Activated CD8-positive, alpha-beta memory T cell treated with anti-CD3 and anti-CD28 coated beads, Interleukin-2, amount 50 U/mL, for 24 hours (primary cell): ENCODE results near the gene MCC.

Source experiments
- DNase-seq: peaks from one replicate; pipeline ENCODE4 v3.0.0-alpha.2; 2020; ENCODE audit errors: extremely low read depth

MCC gene

DNA sequence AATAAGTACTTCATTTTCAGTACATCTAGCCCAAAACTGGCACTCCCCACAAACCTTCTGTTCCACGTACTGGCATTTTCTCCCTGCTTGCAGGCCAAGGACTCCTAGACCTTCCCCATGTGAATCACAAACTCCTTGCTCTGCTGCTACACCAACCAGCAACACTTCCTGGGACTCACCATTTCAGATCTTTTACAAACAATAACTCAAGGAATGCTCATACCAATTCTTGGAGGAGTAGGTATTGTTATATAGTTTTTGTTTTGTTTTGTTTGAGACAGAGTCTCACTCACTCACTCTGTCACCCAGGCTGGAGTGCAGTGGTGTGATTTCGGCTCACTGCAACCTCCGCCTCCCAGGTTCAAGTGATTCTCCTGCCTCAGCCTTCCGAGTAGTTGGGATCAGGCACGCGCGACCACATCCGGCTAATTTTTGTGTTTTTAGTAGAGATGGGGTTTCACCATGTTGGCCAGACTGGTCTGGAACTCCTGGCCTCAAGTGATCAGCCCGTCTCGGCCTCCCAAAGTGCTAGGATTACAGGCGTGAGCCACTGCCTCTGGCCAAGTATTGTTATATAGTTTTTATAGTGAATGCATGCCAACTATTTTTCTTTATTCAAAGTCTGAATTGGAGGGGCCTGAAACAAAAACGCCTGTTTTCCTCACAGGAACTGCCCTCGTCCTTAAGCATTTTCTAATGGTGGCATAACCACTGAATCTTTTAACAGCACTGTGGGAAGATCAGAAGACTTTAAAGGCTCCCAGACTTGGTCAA, 264.2 kb downstream of the MCC start:
- no peak for DNase-seq

DNA sequence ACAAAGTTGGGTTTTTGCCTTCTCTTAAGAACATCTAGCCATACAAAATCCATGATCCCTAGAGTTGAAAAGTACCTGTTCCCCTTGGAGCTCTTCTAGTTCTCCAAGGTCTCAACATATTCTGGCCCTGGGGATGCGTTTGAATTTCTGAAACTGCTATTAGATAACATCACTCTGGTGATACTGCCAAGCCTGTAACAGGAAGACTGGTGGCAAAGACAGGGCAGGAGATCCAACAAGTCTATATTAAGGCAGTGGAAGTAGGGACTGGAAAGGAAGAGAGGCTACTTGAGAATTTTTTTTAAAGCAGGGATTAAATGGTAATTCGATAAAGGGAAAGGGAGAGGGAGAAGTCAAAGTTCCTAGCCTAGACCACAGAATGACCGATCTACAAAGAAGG, 264.9 kb downstream of the MCC start:
- no peak for DNase-seq

DNA sequence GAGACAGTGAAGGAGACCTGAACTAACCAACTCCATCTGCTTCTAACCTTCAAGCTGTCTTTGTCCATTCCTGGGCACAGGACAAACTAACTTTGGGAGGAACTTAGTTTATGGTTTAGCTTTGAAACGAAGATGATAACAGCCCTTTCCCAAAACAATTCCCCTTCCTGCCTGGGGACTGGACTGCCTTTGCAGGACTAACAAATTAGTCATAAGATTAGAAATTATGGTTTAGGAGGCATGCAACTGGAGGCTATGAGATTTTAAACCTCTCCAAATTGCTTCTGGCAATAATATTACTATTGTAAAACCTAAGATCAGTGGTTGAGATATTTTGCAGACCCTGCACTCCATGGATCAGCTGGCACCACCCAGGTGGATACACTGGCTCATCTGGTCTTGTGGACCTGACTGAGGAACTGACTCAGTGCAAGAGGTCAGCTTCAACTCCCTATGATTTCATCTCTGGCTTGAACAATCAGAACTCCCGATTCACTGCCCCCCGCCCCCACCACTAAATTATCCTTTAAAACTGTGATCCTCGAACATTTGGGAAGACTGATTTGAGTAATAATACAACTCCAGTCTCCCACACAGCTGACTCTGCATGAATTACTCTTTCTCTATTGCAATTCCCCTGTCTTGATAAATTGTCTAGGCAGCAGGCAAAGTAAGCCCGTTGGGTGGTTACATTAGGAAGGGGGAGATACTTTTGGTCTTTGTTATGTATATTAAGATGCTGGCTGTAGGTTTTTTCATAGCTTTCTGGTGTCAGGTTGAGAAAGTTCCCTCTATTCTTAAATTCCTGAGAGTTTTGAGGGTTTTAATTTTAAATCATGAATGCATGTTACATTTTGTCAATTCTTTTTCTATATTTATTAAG, 266.7 kb downstream of the MCC start:
- no peak for DNase-seq

DNA sequence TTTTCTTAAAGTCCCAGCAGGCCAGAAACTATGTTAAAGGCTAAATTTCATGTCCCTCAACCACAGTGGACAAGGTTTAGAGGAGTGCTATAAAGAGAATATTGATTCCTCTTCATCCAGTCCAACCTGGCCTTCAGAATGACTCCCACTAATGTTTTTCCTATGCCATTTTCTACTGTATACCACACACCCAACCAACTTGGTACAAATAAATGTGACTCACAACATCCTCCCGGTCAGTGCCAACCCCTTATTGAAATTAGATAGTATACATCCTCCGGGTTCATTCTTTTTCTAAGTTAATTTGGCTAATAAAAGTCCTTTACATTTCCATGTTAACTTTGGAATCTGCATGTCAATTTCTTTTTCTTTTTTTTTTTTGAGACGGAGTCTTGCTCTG, 268.6 kb downstream of the MCC start:
- DNase-seq: no peak

DNA sequence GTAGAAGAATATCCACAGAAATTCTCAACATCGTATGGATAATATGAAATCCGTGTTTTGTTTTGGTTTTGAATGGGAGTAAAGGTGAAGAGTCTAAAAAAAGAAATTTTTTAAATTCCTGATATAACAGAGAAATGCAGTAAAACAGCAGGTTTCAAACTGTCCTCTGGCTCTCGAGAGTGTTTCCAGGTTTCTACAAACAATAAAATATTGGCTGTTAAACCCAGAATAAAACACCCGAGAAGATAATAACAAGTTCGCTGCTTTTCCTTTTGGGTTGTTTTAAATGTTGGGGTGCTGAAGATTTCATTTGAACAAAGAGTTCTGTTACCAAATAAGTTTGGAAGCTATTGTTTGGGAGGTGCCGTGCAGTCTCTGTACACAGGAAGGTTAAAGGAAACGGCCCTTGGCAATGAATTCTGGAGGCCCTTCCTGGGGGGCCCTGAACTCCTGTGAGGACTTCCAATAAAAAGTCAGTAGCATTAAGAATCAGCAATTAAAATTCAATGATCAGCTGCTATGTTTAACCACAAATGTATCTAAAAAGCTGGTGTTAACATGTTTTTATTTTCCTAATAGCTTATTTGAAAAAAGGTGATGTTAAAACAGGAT, 269.2 kb downstream of the MCC start:
- no peak for DNase-seq

DNA sequence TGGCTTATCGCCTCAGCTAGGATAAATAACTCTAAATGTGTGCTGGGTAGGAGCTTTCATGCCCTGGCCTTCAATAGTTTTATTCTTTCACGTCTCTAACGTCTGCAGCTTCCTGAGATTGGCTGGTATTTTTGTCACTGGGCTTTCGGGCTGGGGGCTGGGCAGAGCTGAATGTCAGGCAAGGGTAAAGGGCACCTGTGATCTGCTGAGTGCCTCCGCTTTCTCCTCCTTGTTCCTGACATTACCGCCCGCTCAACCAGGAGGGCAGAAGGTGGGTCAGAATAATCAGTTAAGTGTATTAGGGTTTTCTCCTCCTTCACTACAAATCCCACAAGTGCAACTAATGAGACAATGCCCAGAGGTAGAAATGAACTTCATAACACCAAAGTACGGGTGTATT, 270.1 kb downstream of the MCC start:
- DNase-seq: no peak

DNA sequence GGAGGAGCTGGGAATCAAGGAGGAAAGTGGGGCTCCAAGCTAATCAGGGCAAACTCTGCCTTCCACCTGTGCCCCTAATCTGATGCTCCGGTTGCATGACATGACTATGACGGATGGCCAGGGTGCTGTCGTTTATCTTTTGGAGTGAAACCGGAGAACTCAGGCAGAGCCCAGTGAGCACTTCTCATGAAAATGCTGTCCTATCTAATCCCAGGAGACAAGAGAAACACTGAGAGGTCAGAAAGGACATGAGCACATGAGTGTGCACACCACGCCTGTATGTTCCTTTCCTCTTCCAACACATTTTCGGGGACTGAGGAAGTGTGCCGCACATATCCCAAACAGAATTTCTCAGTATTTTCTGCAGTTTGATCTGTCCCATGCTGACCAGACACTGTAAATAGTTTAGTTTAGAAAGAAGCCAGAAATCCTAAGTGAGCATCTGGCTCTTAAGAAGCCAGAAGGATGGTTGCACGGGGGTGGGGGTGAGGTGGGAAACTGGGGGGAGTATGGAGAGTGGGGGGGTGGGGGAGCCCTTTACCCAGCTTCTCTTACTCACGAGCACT, 270.6 kb downstream of the MCC start:
- no peak for DNase-seq

DNA sequence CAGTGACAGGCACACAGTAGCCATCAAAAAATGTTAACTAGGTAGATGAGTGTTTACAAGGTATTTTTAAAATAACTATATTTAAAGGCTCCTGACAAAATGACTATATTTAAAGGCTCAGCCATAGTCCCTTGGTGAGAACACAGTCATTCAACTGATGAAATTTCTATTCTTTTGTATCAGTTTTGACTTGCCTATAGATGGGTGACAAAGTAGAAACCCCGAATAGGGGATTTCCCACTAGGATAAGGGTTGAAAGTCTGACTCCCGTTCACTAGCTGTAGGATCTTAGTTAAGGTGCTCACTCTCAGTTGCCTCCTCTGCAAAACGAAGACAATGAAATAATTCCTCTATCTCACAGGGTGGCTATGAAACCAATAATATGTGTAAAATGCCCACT, 271.7 kb downstream of the MCC start:
- no peak for DNase-seq

DNA sequence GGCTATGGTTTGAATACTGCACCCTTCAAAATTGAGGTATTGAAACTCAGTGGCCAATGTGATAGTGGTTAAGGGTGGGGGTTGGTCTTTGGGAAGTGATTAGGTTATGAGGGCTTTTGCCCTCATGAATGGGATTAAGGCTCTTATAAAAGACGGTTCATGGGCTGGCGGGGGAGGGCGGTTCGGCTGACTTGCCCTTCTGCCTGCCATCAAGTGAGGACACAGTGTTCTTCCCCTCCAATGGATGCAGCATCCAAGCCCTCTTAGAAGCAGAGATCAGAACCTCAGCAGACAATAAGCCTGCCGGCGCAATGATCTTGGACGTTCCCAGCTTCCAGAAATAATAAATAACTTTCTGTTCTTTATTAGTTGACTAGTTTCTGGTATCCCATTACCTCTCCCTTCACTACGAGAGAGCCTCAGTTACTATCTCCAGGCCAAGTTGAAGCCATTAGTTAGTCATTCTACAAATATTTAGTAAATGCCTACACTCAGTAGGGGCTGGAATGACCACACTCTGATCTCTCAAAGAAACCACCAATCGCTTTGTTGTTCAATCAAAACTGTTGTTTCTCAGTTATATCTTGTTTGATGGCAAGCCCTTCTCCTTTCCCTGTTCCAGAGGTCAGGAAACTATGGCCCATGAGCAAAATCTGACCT, 272.7 kb downstream of the MCC start:
- DNase-seq: no peak

DNA sequence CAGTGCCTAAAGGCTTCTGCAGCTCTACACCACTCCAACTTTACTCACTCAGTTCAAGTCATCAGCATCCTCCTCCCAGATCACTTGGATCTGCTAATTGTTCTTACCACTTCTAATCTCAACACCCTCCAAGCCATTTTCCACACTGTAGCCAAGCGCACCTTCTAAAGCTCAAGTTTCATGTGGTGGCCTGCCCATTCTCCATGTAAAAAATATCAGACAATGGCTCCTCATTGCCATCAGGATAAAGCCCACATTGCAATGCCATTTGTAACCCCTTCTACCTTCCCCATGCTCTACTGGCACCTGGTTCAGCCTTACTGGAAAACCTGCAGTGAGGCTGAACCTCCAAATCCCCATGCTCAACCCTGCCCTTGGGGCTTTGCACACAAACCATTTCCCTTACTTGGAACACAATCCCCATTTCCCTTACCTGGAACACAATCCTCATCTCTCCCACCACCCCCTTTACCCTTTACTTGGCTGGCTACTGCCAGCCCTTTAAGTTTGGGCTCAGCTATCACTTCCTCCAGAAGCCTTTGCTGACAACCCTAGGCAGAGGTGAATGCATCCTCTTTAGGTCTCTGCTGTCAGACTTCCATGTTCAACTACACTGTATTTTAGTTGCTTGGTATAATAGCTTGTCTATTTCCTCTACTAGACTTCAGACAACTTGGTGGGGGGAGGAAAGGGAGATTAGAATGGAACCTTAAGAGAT, 273.5 kb downstream of the MCC start:
- no peak for DNase-seq

DNA sequence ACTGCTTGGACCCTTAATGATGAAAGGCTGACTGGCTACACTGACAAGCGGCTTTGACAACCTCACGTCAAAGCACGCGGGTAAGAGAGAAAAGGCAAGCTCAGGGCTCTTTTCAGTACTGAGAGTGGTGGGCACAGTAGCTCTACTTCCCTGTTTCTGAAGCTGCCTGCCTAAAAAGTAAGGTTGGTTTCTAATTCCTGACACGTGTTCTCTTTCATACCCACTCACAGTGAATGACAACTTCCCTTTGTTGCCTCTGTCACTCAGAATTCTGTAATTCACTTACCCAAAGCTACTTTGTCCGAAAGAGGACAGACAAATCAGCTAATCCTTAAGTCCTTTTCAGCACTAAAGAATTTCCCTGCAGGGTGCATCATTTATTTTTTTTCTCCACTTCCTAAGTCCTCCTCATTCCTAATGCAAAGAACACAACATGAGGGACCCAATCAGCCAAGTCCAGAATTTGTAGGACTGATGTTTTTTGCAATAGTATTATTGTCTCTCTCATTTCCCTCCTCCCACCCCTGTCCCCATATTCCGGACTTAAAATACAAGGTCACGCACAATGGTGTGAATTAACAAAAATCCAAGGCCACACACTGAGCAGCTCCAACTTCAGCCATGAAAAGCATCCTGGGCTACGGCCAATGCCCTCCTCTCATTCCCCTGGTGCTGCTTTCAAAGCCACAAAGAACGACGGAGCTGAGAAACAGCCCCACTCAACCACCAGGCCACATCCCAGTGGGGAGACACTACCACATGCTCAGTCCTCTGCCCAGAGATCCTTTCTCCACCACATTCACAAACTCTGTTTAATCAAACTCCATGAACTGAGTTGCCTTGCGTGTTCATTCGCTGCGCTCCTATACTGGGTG, 274.5 kb downstream of the MCC start:
- no peak for DNase-seq

DNA sequence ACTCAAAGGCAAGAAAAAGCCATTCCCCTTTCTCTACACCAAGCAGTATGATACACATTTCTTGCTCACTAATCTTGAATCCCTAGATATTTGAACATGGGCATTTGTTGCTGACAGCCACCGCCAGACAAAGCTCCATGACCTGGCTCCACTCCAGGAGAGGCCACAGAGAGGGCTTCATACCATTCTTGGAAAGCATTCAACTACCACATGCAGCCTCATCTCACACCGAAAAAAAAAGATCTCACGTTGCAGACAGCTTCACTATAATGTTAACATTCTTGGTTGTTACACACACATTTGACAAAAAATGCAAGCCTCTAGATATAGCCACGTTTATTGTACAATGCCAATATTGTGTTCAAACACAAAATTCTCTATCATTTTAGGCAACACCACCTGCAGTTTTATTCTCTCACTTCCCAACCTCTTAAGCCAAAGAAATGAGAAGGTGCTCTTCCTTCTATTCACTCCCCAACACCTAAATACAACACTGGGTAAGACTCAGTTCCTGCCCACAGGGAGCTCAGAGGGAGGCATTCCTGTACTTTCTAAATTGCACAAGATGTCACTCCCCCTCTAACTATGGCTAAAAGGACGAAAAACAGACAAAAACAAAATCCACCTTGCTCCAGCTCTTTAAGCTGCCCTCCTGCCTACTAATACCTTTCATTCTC, 275.9 kb downstream of the MCC start:
- no peak for DNase-seq

DNA sequence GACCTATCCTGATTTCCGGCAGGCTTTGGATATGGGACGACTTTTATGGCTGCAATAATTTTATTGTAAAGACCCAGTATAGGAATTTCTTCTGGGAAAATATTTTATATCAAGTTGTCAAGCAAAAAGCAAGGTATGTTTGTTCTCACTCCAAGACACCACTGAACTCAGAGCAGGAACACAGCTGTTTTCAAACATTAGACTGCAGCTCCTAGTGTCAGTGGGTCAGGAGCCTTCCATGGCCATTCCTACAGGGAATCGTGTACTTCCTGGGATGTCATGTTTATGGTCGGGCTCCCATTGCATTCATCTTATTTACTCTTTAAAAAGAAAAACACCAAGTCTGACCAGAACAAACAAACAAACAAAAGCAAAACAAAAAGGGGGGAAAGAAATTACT, 278.8 kb downstream of the MCC start:
- no peak for DNase-seq

DNA sequence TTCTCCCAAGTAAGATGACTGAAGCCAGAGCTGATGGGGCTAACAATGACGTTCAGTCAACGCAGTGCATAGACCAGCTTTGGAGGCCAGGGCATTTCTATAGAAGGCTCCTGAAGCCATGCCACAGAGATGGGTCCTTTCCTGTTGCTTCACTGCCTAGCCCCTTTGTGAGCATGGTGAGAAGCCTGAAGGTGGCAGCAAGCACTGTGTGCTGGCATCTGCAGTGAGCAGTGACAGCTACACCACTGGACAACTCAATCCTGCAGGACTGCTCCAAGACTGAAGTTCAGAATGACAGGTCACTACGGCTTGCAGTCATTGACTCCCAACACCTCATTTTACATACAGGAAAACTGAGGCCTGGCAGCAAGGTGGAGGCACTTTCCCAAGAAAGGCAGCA, 282.4 kb downstream of the MCC start:
- no peak for DNase-seq

DNA sequence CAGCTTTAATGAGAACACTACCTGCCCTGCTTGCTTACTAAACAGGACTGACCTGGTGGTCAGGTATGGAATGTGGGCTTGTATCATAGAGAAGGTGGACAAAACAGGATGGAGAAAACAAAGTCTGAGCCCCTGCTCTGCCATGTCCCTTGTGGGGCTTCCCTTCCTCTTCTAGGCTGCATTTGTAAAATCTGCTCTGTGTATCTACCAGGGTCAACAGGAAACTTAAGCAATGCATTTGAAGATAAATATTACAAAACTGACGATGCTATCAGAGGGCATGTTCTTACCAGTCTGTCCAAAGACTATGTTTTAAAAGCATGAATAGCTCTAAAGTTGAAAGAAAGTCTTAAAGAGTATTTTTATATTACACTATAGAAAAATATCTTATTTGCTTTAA, 282.9 kb downstream of the MCC start:
- no peak for DNase-seq

DNA sequence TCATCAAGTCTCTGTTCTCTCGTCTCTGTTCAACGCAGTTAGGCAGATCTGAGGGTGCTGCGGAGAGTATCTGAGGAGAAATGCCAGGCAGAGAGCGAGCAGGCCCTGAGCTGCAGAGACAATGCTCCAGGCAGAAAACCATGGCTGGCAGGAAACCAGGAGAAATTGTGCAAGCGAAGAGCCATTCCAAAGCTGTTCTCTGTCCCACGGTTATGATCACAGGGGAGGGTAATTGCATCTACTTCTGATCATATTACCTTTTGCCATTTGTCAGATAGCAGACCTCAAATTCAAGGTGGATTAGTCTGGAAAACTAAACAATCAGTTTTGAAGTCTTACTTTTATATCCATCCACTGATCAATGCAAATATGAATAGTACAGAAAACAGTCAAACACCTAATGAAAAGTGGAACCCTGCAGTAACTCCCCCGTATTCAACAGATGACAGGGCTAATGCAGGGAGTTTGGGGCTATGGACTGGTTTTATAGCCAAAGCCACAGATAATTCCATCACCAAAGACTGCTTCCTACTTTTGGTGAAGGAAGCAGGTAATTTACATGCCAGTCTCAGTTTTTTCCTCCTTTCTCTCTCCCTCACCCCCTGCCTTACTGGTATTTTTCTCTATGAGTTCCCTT, 283.6 kb downstream of the MCC start:
- no peak for DNase-seq

DNA sequence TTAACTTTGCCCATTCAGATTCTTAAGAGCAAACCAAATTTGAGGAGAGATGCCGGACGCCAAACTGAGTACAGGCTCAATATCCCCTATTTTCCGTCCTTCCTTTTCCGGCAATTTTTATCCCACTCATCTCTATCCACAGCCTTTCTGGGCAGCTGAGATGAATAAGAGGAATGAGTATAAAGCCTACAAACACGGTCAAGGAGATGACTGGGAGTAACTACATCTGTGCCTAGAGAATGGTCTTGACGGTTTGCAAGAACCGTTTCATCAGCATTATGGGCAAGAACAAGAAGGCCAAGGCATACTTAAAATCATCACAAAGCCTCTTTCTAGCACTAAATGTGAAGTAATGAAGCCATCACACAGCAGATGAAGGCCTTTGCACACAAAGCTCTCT, 284.3 kb downstream of the MCC start:
- DNase-seq: no peak

DNA sequence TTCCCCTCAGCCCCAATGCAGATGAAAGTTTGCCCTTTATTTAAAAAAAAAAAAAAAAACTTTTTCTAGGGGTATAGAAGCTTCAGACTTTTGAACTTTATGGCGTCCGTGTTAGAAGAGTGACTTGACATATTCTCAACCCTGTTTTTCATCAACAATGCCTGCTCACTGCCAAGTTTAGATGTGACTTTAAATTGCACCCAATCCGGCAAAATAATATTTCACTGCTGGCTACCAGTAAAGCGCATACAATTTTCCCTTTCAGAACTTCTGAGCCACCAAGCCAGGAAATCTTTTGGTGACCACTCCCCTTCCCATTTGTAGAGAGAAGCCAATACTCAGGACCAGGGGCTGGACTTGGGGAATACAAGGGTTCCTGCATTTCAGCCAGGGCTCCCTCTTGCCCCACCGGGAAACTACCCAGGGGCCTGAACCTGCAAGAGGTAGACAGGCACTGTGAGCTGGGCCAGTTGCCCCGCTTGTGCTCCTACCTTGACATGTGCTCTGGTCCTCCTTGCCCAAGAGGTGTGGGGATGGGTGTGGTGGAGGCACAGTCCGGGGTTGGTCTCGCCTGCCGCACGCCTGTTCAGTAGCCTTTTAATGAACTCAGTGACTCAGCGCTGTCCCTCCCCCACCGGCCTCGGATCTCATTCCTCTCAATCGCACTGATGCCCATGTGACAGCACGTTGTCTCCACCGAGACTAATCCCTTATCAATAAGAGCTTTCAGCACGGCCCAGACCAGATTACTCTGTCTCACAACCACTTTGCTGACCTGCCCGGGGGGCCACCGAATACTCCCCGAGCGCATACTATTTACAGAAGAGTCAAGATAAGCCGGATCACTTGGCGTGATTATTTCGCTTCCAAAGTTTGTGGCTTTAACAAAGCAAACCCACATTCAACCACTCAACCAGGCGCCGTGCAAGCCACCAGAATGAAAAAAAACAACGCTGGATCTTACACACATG, 285.2 kb downstream of the MCC start:
- DNase-seq: no peak
